OCI-LY3 (cell line): ENCODE data around the gene SLC50A1.

Source experiments
- CTCF ChIP-seq: fragments of 200-600, 300-600 bp; sonication (generic); IDR thresholded peaks from 2 replicates; pipeline ENCODE4 v1.5.1; 2014; ENCODE audit warnings: antibody characterized with exemption, low read length, low read depth
- EZH2phosphoT487 ChIP-seq: fragments of 200-600 bp; shearing (Covaris generic); IDR thresholded peaks from 2 replicates; pipeline ENCODE4 v1.6.1; 2018; ENCODE audit warnings: antibody characterized with exemption, mixed run types, low read depth

- no peak for TF ChIP-seq CTCF
- TF ChIP-seq EZH2phosphoT487: no peak
Measured at GRCh38 chr1:155179112-155180031, 43.7 kb downstream of the SLC50A1 start.
